Measurements from ENCODE around the gene CCDC88B.
"Not testable (repeated sequence)": the region's sequence is repeated elsewhere in the genome, so short reads cannot be mapped to it uniquely, and the experiment has no call there.

CCDC88B gene

DNA sequence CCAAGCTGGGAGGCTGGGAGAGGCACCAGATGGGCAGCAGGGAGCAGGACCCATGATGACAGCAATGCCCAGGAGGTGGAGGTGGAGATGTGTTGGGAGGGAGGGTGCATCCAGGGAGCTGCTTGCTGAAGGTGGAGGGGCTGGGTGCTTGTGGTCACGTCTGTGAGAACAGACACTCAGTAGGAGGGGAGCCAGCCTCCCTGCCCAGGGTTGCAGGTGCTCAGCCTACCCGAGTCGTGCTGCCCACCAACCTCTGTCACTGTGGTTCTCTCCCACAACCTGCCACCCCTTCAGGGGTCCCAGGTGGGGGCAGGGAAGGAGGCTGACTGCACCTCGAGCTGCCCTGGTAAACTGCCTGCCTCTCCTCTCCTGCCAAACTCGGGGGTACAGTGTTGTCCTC, 16.6 kb upstream of the CCDC88B start:
- no peak for DNase-seq (ENCODE audit: low spot score)

DNA sequence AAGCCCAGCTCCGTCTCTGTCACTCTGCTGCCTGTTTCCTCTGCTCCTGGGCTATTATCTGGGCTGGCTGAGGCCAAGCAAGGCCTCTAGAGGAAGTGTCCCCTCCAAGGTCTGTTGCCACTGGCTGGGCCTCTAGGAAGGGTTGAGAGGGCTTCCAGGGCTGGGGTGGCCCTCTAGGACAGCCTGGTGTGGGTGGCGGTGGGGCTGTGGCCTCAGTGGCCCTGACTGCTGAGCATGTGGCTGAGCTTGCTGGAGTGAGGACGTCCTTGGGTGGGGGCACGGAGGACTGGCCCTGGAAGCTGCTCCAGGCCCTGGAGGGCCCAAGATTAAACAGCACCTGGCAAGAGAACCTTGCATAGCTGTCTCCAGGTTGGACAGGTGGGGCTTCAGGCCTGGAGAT, 16.0 kb upstream of the CCDC88B start:
- DNase-seq (ENCODE audit: low spot score), result not testable (repeated sequence)

DNA sequence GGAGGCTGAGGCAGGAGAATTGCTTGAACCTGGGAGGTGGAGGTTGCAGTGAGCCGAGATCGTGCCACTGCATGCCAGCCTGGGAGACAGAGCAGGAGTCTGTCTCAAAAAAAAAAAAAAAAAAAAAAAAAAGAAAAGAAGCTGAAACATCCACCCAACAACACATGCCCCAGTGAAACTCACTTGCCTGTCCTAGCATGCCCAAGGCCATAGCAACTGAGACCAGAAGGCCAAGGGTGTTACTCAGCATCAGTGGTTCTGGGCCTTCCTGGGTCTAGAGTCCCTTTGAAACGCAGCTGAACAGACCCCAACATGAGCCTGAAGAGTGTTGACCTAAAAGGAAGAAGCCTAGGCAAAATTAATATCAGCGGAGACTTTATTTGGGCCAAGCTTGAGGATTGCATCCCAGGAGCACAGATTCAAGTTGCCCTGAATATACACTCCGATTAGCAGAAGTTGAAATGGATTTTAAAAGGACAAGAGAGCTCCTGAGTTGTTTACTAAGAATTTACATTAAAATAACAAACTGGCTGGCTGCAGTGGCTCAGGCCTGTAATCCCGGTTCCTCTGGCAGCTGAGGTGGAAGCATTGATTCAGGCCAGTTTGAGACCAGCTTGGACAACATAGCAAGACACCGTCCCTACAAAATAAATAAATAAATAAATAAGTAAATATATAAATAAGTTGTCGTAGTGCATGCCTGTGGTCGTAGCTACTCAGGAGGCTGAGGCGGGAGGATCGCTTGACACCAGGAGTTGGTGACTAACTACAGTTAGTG, 15.1 kb upstream of the CCDC88B start:
- no peak for DNase-seq (ENCODE audit: low spot score)

DNA sequence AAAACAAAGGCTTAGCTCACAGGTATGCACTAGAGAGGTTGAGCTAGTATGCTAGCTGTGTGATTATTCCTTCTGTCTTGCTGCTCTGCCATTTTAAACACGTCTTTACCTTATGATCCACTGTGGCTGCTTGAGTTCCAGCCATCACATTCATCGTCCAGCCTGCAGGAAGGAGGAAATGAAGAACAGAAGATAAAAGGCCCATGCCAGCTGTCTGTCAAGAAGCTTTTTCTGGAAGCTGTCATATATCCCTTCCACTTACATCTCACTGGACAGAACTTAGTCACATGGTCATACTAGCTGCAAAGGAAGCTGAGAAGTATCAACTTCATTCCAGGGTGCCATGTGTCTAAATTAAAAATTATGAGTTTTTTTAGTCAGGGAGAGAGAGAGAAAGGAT, 12.6 kb upstream of the CCDC88B start:
- no peak for DNase-seq (ENCODE audit: low spot score)

DNA sequence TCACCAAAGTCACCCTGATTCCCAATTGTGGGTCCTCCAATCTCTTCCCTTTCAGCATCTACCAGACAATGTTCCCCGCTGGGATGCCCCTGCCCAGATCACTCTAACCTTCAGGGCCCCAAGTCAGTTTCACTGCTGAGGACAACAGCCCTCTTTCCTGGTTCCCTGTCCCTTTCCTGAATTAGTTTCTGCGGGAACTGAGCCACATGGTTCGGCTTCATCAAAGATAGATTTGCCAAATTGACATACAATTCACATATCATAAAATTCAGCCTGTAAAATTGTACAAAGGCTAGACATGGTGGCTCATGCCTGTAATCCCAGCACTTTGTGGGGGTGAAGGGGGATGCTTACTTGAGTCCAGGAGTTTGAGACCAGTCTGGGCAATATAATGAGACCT, 12.0 kb upstream of the CCDC88B start:
- no peak for DNase-seq (ENCODE audit: low spot score)

DNA sequence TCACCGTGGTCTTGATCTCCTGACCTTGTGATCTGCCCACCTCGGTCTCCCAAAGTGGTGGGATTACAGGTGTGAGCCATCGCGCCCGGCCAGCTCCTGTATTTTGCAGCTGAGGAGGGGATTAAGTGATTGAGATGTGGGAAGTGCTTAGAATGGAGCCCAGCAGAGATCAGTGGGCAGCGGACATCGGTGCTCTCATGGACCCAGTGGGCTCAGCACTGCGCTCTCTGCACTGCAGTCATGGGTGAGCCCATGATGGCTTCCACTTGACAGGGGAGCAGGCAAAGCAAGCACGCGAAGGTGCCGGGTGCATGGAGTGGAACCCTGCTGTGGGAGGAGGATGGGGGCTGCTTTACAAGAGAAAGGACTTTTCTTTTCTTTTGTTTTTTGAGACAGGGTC, 9.1 kb upstream of the CCDC88B start:
- DNase-seq (ENCODE audit: low spot score), result no peak

DNA sequence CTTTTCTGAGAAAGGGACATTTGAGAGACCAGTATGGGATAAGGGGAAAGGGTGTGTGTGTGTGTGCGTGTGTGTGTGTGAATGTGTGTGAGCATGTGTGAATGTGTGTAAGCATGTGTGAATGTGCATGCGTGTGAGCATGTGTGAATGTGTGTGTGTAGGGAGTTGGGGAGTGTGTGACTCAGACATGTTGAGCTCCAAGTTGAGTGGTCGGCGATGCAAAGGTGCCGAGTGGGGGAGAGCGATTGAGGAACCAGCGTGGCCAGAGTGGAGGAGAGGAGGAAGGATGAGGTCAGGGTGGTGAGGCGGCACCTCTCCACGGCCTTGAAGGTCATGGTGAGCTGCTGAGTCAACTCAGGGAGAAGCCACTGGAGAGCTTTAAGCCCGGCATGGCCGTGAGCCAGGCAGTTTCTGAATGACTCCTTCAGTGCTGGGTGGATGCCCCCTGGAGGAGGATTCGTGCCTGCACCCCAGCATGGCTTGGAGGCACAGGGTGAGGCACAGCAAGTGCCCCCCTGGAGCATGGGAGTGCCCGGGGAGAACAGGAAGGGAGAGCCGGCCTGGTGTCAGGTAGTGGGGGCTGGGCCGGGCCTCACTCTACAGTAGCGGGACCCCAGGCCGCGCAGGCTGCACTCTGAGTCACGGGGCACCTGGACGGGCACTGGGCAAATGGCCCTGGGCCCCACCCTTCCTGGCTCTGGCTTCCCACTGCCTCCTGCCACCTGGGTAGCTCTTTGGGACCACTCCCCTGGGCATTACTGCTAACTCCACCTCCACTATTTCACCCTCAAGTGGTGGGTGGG, 8.2 kb upstream of the CCDC88B start:
- DNase-seq (ENCODE audit: low spot score), result peak; percentile 88

DNA sequence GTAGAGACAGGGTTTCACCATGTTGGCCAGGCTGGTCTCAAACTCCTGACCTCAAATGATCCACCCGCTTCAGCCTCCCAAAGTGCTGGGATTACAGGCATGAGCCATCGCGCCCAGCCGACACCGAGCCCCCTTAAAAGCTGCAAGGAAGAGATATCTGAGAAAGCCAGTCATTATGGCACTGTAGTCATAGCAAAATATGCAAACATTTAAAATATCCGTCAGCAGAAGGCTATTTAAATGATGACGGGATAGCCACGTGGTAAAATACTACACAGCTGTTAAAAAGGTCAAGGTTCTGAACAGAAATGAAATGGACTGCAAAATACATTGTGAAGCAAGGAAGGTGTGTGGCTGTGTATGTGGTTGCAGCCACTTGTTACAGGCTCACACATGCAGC, 6.4 kb upstream of the CCDC88B start:
- DNase-seq (ENCODE audit: low spot score), result no peak

DNA sequence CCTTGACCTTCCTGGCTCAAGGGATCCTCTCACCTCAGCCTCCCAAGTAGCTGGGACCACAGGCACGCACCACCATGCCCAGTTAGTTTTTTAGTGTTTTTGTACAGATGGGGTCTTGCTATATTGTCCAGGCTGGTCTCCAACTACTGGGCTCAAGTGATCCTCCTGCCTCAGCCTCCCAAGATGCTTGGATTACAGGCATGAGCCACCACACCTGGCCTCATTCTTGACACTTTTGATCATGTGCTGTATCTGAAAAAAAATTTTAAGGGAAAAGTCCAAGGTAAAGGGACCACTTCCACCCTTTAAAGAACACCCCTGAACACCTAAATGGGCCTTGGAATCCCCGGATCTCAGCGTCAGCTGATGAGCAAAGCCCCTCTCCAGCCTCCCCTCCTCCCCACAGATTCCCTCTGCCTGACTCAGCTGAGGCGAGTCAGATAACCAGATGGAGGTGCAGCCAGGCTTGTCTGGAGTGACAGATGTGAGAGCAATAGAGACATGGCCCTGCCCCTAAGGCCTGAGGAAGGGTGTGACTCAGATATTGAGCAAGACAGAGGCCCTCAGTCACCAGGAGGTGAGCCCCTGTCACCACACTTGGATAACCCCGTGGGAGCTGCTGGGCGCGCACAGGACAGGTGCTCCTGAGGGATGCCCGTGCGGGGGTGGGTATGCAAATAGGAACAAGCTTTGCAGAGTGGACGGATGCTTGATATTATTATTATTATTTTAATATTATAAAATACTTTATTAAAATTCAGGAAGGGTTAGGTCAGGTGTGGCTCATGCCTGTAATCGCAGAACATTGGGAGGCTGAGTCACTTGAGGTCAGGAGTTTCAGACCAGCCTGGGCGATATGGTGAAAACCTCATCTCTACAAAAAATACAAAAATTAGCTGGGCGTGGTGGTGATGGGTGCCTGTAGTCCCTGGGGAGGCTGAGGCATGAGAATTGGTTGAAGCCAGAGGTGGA, 5.0 kb upstream of the CCDC88B start:
- DNase-seq (ENCODE audit: low spot score), result peak; percentile 94

DNA sequence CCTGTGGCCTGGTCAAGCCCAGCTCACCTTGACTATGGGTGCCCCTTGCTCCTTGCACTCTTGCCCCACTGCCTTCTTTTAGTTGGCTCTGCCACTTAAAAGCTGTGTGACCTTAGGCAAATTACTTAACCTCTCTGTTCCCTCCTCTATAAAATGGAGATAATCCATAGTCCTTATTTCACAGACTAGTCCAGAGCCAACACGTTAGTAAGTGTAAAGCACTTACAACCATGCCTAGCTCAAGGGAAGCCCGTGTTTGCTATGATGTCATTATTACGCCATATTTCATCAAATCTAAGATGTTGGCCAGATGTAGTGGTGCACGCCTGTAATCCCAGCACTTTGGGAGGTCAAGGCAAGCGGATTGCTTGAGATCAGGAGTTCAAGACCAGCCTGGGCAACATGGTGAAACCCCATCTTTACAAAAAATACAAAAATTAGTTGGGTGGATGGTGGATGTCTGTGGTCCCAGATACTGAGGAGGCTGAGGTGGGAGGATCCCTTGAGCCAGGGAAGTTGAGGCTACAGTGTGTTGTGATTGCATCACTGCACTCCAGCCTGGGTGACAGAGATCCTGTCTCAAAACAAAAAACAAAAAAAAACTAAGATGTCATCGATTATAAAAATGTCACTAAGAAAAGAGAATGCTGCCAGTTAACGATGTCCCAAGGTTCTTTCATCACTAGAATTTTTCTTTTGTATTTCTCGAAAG, 2.3 kb upstream of the CCDC88B start:
- DNase-seq (ENCODE audit: low spot score), result no peak

DNA sequence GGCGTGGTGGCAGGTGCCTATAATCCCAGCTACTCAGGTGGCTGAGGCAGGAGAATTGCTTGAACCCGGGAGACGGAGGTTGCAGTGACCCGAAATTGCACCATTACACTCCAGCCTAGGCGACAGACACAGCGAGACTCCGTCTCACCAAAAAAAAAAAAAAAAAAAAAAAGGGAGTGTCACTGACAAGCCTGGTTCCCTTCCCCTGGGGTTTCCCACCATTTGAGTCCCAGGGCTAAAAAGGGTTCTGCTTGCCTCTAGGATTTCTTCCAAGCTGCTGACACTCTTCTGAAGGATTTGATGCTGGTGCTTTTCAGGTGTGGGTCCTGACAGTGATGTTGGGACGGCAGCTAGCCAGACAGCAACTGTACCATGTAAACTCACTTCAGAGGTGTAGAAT, 1.3 kb upstream of the CCDC88B start:
- DNase-seq (ENCODE audit: low spot score), result no peak

DNA sequence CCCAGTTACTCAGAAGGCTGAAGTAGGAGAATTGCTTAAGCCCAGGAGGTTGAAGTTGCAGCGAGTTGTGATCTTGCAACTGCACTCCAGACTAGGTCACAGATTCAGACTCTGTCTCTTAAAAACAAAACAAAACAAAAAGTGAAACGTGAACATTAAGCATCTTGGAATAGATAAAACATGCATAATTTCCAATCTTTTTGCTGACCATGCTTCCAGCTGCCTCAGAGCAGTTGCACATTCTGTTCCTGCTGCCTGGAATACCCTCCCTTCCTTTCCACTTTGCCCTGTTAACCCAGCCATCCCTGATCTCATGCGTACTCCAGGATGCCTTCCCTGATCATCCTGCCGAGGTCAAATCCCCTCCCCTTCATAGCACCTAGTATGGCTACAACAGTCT, 718 bp upstream of the CCDC88B start:
- no peak for DNase-seq (ENCODE audit: low spot score)

DNA sequence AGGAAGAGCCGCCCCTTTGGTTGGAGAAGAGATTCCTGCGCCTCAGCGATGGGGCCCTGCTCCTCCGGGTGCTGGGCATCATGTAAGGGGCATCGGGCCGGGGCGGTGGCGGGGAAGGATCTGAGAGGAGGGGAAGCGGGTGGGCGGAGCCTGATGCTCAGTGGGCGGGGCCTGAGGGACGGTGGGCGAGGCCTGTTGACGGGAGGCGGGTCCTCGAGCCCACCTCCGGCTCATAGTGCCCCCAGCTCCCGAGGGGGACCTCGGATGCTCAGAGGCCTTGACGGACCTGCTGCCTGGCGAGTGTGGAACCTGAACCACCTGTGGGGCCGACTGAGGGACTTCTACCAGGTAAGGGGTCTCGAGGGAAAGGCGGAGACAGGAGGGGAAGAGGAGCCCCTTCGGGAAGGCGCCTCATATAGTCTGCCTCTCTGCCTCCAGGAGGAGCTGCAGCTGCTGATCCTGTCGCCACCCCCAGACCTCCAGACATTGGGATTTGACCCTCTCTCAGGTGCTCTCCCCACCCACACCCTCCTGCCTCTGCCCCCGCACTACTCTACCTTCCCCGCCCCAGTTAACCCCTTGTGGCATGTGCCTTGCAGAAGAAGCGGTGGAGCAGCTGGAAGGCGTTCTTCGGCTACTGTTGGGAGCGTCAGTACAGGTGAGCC, 799 bp downstream of the CCDC88B start:
- no peak for DNase-seq (ENCODE audit: low spot score)

DNA sequence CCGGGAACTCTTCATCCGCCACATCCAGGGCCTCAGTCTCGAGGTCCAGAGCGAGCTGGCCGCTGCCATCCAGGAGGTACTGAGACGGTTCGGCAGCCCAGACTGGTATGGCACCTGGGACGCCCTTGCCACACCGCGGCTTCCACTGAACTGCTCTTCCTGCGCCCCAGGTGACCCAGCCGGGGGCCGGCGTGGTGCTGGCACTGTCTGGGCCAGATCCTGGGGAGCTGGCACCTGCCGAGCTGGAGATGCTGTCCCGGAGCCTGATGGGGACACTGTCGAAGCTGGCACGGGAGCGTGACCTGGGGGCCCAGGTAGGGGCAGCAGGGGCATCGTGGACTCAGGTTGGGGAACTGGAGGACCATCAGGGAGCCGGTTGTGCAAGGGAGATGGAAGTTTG, 1.4 kb downstream of the CCDC88B start:
- DNase-seq (ENCODE audit: low spot score), result no peak

DNA sequence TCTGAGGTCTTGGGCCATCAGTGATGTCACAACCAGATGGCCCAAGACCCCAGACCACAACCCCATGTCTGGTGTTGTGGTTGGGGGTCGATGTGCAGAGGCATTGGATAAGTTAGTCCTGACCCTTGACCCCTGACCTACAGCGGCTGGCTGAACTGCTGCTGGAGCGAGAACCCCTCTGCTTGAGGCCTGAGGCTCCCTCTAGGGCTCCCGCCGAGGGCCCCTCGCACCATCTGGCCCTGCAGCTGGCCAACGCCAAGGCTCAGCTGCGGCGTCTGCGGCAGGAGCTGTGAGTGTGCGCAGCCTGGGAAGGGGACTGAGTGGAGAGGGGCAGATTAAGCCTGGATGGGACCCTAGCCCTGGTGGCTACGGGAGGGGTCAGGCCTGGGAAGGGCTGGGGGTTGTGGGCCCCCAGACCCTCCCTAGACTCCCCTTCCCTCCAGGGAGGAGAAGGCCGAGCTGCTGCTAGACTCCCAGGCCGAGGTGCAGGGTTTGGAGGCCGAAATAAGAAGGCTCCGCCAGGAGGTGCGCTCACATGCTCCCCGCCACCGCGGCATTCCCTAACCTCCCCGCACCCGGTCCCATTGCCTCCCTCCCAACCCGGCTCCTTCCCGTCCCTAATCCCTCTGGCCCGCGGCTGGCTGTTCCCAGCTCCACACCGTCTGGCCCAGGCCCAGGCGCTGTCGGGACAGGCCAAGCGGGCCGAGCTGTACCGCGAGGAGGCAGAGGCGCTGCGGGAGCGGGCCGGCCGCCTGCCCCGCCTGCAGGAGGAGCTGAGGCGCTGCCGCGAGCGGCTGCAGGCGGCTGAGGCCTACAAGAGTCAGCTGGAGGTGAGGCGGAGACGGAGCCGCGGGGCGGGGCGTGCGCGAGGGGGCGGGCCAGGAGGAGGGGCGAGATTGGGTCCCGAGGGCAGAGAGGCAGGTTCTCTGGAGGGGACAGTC, 2.1 kb downstream of the CCDC88B start:
- peak; percentile 76 for DNase-seq (ENCODE audit: low spot score)

DNA sequence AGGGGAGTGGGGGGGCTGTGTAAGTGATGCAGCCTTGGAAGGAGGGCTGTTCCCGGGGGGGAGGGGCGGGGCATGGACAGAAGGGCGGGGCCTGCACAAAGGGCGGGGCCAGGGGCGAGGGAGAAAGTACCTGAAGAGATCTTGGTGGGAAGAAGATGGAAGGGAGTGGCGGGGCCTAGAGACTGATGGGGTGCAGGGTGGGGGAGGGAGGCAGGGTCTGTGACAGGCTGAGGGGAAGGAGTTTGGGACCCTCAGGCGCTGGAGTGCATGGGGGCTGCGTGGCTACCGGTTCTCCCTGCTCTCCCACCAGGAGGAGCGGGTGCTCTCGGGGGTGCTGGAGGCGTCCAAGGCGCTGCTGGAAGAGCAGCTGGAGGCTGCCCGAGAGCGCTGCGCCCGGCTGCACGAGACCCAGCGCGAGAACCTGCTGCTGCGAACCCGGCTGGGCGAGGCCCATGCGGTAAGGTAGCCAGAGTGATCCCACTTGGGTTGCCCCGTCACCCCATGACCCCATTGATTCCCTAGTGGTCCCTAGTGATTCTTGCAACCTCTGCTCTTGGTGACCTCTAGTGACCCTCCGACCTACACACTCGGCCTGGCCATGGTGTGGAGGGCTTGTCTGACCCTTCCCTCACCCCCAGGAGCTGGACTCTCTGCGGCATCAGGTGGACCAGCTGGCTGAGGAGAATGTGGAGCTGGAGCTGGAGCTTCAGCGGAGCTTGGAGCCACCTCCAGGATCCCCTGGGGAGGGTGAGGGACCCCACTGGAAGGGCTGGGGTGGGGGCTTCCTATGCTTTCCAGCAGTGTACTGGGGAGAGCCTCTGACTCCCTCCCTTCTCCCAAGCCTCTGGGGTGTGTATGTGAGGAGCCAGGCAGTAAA, 3.1 kb downstream of the CCDC88B start:
- no peak for DNase-seq (ENCODE audit: low spot score)

DNA sequence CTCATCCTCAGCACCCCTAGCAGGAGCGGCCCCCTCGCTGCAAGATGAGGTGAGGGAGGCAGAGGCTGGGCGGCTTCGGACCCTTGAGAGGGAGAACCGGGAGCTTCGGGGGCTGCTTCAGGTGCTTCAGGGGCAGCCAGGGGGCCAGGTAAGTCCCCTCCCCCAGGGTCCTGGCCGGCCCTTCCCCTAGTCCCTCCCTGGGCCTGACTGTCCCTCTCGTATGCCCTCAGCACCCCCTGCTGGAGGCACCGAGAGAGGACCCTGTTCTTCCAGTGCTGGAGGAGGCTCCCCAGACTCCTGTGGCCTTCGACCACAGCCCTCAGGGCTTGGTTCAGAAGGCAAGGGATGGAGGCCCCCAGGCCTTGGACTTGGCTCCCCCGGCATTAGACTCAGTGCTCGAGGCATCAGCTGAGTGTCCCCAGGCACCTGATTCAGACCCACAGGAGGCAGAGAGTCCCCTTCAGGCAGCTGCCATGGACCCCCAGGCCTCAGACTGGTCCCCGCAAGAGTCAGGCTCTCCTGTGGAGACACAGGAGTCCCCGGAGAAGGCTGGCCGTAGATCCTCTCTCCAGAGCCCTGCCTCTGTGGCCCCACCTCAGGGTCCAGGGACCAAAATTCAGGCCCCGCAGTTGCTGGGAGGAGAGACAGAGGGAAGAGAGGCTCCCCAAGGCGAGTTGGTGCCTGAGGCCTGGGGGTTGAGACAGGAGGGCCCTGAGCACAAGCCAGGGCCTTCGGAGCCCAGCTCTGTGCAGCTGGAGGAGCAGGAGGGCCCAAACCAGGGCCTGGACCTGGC, 4.0 kb downstream of the CCDC88B start:
- DNase-seq (ENCODE audit: low spot score), result no peak

DNA sequence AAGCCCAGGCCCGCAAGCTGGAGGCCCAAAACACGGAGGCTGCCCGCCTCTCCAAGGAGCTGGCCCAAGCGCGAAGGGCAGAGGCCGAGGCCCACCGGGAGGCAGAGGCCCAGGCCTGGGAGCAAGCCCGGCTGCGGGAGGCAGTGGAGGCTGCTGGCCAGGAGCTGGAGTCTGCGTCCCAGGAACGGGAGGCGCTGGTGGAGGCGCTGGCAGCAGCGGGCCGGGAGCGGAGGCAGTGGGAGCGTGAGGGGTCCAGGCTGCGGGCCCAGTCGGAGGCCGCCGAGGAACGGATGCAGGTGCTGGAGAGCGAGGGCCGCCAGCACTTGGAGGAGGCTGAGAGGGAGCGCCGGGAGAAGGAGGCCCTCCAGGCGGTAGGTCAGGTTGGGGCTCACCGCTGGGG, 4.8 kb downstream of the CCDC88B start:
- DNase-seq (ENCODE audit: low spot score), result no peak
